DOHH2 (cell line): ENCODE results near the gene IFIT2.
"Not testable (repeated sequence)": the region's sequence is repeated elsewhere in the genome, so short reads cannot be mapped to it uniquely, and the experiment has no call there.

Source experiments
- H3F3A ChIP-seq: fragments of 200-600 bp; sonication (generic), shearing (Covaris generic); 2 replicates; pipeline ENCODE4 v1.6.0; 2016; ENCODE audit warnings: antibody characterized with exemption, mild to moderate bottlenecking; ENCODE audit not compliant: control insufficient read depth, insufficient read depth
- H3K27ac ChIP-seq: fragments of 200-600 bp; sonication (generic); 2 replicates; pipeline ENCODE4 v1.5.1; 2014; ENCODE audit warnings: low read depth, mild to moderate bottlenecking, low read length, moderate library complexity
- H3K27me3 ChIP-seq: fragments of 200-600 bp; sonication (generic); 2 replicates; pipeline ENCODE4 v1.6.1; 2014; ENCODE audit warnings: mild to moderate bottlenecking, low read length, mixed read lengths; ENCODE audit not compliant: control insufficient read depth
- H3K36me3 ChIP-seq: fragments of 200-600 bp; sonication (generic); 2 replicates; pipeline ENCODE4 v1.6.1; 2014; ENCODE audit warnings: mild to moderate bottlenecking, low read length, moderate library complexity, mixed read lengths; ENCODE audit not compliant: control insufficient read depth
- H3K4me1 ChIP-seq: fragments of 200-600 bp; sonication (generic); 2 replicates; pipeline ENCODE4 v1.6.1; 2014; ENCODE audit warnings: mild to moderate bottlenecking, low read length, mixed read lengths; ENCODE audit not compliant: control insufficient read depth
- H3K4me2 ChIP-seq: fragments of 200-600 bp; sonication (generic); 2 replicates; pipeline ENCODE4 v1.6.0; 2014; ENCODE audit warnings: mild to moderate bottlenecking, low read length, moderate library complexity
- H3K4me3 ChIP-seq: fragments of 200-600 bp; sonication (generic); 2 replicates; pipeline ENCODE4 v1.5.1; 2014; ENCODE audit warnings: mild to moderate bottlenecking, low read length, mixed read lengths
- H3K79me2 ChIP-seq: fragments of 200-600 bp; sonication (generic); 2 replicates; pipeline ENCODE4 v1.6.1; 2014; ENCODE audit warnings: mild to moderate bottlenecking, low read length, mixed read lengths; ENCODE audit not compliant: control insufficient read depth
- H3K9me2 ChIP-seq: fragments of 200-600 bp; sonication (generic); replicated peaks from 2 replicates; pipeline ENCODE4 v1.6.1; 2014; ENCODE audit warnings: mild to moderate bottlenecking, low read length, mixed read lengths; ENCODE audit not compliant: control insufficient read depth
- H3K9me3 ChIP-seq: fragments of 200-600 bp; sonication (generic); 2 replicates; pipeline ENCODE4 v1.6.1; 2014; ENCODE audit warnings: antibody characterized with exemption, low read length, mixed read lengths; ENCODE audit not compliant: control insufficient read depth, insufficient read depth
- H4K20me1 ChIP-seq: fragments of 200-600 bp; sonication (generic); 2 replicates; pipeline ENCODE4 v1.6.0; 2014; ENCODE audit warnings: low read depth, mild to moderate bottlenecking, antibody characterized with exemption, low read length, moderate library complexity; ENCODE audit not compliant: control insufficient read depth, insufficient read depth
- CTCF ChIP-seq: fragments of 200-600 bp; sonication (generic); IDR thresholded peaks from one replicate; pipeline ENCODE4 v1.5.1; 2014; ENCODE audit warnings: antibody characterized with exemption, mild to moderate bottlenecking, low read depth, low read length; ENCODE audit not compliant: poor library complexity, severe bottlenecking
- EZH2phosphoT487 ChIP-seq: fragments of 200-600 bp; sonication (generic); IDR thresholded peaks from 2 replicates; pipeline ENCODE4 v1.6.1; 2017; ENCODE audit warnings: borderline replicate concordance, mild to moderate bottlenecking, antibody characterized with exemption, low read length, moderate library complexity, mixed read lengths

IFIT2 gene

DNA sequence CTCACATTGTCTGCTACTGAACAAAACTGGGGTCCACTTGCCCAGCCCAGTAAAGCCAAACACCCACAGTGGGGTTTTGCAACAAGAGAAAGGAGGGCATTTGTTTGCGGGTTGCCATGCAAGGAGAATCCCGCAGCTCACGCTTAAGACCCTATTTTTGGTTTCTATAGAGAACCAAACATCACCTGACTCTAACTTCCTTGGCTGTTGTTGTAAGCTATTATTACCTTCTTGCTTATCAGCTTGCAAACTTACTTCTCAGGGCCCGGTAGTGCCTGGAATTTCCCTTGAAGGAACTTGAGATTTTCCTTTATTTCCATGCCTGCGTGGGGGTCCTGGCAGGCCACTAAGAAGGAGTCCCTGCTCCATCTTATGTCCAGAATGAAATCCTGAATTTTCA, 46.6 kb downstream of the IFIT2 start:
- Histone ChIP-seq H3K27ac (no peak overlapping the region), H3K36me3 (no peaks in the 10 kb centered on the region), H3K4me1 (no peaks in the 10 kb centered on the region), H4K20me1 (no peaks in the 10 kb centered on the region), H3K27me3 (peaks cover 18% of the 10 kb centered on the region), H3K4me2 (no peak overlapping the region), H3K79me2 (no peaks in the 10 kb centered on the region), H3K9me3 (no peaks in the 10 kb centered on the region), H3K4me3 (no peak overlapping the region), H3K9me2 (no peaks in the 10 kb centered on the region), H3F3A (no peaks in the 10 kb centered on the region)
- TF ChIP-seq CTCF: no peak
- TF ChIP-seq EZH2phosphoT487: no peak

GRCh38 chr10:89348975-89349374, 47.1 kb downstream of the IFIT2 start:
- Histone ChIP-seq H3K4me2 (no peak overlapping the region), H3K4me3 (no peak overlapping the region), H3K36me3 (no peaks in the 10 kb centered on the region), H3K4me1 (no peaks in the 10 kb centered on the region), H3K27ac (no peak overlapping the region), H3K9me3 (no peaks in the 10 kb centered on the region), H3K79me2 (no peaks in the 10 kb centered on the region), H3F3A (no peaks in the 10 kb centered on the region), H3K27me3 (peaks cover 18% of the 10 kb centered on the region), H3K9me2 (no peaks in the 10 kb centered on the region), H4K20me1 (no peaks in the 10 kb centered on the region)
- no peak for TF ChIP-seq EZH2phosphoT487
- no peak for TF ChIP-seq CTCF

GRCh38 chr10:89350631-89351315, 48.9 kb downstream of the IFIT2 start:
- not testable (repeated sequence) for H3K9me2 ChIP-seq, H4K20me1 ChIP-seq, H3F3A ChIP-seq, H3K9me3 ChIP-seq, H3K79me2 ChIP-seq, H3K4me3 ChIP-seq, H3K36me3 ChIP-seq, H3K4me2 ChIP-seq, H3K4me1 ChIP-seq, H3K27ac ChIP-seq
- H3K27me3 ChIP-seq: peaks cover 18% of the 10 kb centered on the region

DNA sequence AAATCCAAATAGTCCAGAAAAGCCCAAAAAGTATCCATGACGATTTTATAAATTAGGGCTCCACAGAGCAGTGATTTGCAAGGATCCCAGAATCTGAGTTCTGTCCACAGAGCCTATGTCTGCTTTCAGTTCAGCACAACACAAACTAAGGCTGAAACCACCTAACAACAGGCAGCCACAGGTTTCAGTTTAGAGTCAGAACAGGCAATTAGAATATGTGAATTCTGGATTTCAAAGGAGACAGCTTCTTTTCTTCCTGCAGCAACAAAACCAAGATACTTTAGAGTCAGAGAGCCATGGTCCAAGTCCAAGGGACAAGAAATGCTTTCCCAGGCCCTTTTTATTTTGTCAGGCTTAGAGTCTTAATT, 49.5 kb downstream of the IFIT2 start:
- H4K20me1 ChIP-seq: no peaks in the 10 kb centered on the region
- H3F3A ChIP-seq: no peaks in the 10 kb centered on the region
- H3K79me2 ChIP-seq: no peaks in the 10 kb centered on the region
- no peak overlapping the region for H3K4me2 ChIP-seq
- no peaks in the 10 kb centered on the region for H3K36me3 ChIP-seq
- H3K4me1 ChIP-seq: no peaks in the 10 kb centered on the region
- H3K27ac ChIP-seq: no peak overlapping the region
- H3K9me3 ChIP-seq: no peaks in the 10 kb centered on the region
- H3K27me3 ChIP-seq: peaks cover 18% of the 10 kb centered on the region
- no peaks in the 10 kb centered on the region for H3K9me2 ChIP-seq
- TF ChIP-seq CTCF (no peak), EZH2phosphoT487 (no peak)
- no peak overlapping the region for H3K4me3 ChIP-seq
